Tibial nerve (tissue), 4 donors: ENCODE results near the gene DMBX1.

Experiments
- EP300 ChIP-seq, 2 donors: sonication (generic); formaldehyde crosslinking; IDR thresholded peaks; one replicate each; pipeline ENCODE4 v1.6.1; 2017; ENCODE audit warnings: antibody characterized with exemption in 2 of 2, mild to moderate bottlenecking in 1 of 2
- POLR2A ChIP-seq, 2 donors: fragments of 450-650 bp; IDR thresholded peaks; one replicate each; pipeline ENCODE4 v1.6.1; 2017; ENCODE audit warnings: antibody characterized with exemption in 2 of 2, mild to moderate bottlenecking in 2 of 2, moderate library complexity in 2 of 2
- TF ChIP-seq, protein P1 (sequence below), 5 experiments: fragments of 200-600 bp in 3 of 5; fragments of 450-650 bp in 2 of 5; sonication (generic) in 3 of 5; IDR thresholded peaks; one replicate each; pipeline ENCODE4 v1.5.1; 2016 to 2019; ENCODE audit warnings: antibody characterized with exemption in 5 of 5, mild to moderate bottlenecking in 3 of 5, moderate library complexity in 2 of 5

DNA sequence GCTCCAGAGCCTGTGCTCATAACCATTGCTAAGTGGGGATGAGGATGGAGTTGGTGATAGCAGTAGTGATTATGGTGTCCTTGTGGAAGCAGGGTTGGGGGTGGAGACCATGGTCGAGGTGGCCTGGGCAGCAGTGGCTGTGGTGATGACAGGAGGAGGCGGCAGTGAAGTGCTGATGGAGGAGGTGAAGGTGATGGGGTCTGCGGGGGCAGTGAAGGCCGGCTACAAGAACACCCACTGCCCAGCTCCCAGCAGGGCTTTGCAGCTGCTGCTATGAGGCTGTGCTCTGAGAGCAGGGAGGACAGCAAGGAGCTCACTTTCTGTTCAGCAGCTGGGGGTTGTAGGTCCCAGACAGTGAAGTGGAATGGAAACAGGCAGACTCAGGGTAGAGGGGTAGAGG is 15.6 kb upstream of the DMBX1 start:
- TF ChIP-seq POLR2A (IDR thresholded peaks at IDR 0.05) (no peak), EP300 (IDR thresholded peaks at IDR 0.05) (no peak)
- TF ChIP-seq, protein P1, sequence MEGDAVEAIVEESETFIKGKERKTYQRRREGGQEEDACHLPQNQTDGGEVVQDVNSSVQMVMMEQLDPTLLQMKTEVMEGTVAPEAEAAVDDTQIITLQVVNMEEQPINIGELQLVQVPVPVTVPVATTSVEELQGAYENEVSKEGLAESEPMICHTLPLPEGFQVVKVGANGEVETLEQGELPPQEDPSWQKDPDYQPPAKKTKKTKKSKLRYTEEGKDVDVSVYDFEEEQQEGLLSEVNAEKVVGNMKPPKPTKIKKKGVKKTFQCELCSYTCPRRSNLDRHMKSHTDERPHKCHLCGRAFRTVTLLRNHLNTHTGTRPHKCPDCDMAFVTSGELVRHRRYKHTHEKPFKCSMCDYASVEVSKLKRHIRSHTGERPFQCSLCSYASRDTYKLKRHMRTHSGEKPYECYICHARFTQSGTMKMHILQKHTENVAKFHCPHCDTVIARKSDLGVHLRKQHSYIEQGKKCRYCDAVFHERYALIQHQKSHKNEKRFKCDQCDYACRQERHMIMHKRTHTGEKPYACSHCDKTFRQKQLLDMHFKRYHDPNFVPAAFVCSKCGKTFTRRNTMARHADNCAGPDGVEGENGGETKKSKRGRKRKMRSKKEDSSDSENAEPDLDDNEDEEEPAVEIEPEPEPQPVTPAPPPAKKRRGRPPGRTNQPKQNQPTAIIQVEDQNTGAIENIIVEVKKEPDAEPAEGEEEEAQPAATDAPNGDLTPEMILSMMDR (IDR thresholded peaks at IDR 0.05), result no peak
